Measurements from ENCODE around the gene GOLGA8B.
"Not testable (repeated sequence)": the region's sequence is repeated elsewhere in the genome, so short reads cannot be mapped to it uniquely, and the experiment has no call there.

Gene GOLGA8B

GRCh38 chr15:34583399-34584329 lies at the start of gene GOLGA8B:
Gene GOLGA8B, minus strand, starts transcription at chr15:34583651. Its CDS starts 47,739 bp downstream, at chr15:34535912.
- peak; percentile 93 for DNase-seq

- not testable (repeated sequence) for DNase-seq
Observed at GRCh38 chr15:34633165-34633564, 49.7 kb upstream of the GOLGA8B start.

- DNase-seq: no peak
Observed at GRCh38 chr15:34628577-34629152, 45.2 kb upstream of the GOLGA8B start.

GRCh38 chr15:34625007-34625406 lies 41.6 kb upstream of the GOLGA8B start:
- no peak for DNase-seq

GRCh38 chr15:34621675-34622074 lies 38.2 kb upstream of the GOLGA8B start:
- no peak for DNase-seq

GRCh38 chr15:34620814-34621213 lies 37.4 kb upstream of the GOLGA8B start:
- no peak for DNase-seq

GRCh38 chr15:34620142-34620541 lies 36.7 kb upstream of the GOLGA8B start:
- DNase-seq: no peak

GRCh38 chr15:34619151-34619550 lies 35.7 kb upstream of the GOLGA8B start:
- no peak for DNase-seq

GRCh38 chr15:34618073-34618472 lies 34.6 kb upstream of the GOLGA8B start:
- DNase-seq: no peak

GRCh38 chr15:34616613-34617012 lies 33.2 kb upstream of the GOLGA8B start:
- DNase-seq: no peak

GRCh38 chr15:34613997-34614396 lies 30.5 kb upstream of the GOLGA8B start:
- DNase-seq: no peak

- no peak for DNase-seq
Observed at GRCh38 chr15:34613301-34613700, 29.9 kb upstream of the GOLGA8B start.

GRCh38 chr15:34610354-34610753 lies 26.9 kb upstream of the GOLGA8B start:
- no peak for DNase-seq

GRCh38 chr15:34609102-34610057 lies 25.9 kb upstream of the GOLGA8B start:
- DNase-seq: no peak

GRCh38 chr15:34608517-34608916 lies 25.1 kb upstream of the GOLGA8B start:
- no peak for DNase-seq

GRCh38 chr15:34607832-34608231 lies 24.4 kb upstream of the GOLGA8B start:
- DNase-seq: no peak

- DNase-seq: no peak
Observed at GRCh38 chr15:34606545-34606944, 23.1 kb upstream of the GOLGA8B start.

- no peak for DNase-seq
Observed at GRCh38 chr15:34606131-34606530, 22.7 kb upstream of the GOLGA8B start.

- DNase-seq: no peak
Observed at GRCh38 chr15:34603095-34603494, 19.6 kb upstream of the GOLGA8B start.

GRCh38 chr15:34600923-34601322 lies 17.5 kb upstream of the GOLGA8B start:
- no peak for DNase-seq

- no peak for DNase-seq
Observed at GRCh38 chr15:34598799-34599585, 15.5 kb upstream of the GOLGA8B start.

GRCh38 chr15:34597316-34597715 lies 13.9 kb upstream of the GOLGA8B start:
- DNase-seq: no peak

Data from activated effector memory CD4-positive, alpha-beta T cell treated with anti-CD3 and anti-CD28 coated beads, Interleukin-2, amount 50 U/mL, for 16 hours (primary cell).